AG04449 (cell line): ENCODE results near the gene PDZD8.

Experiments
- CTCF ChIA-PET: fragments of 350-600 bp; formaldehyde crosslinking; extraction: SDS; loops from one replicate; lab custom pipeline; 2021; ENCODE audit warnings: antibody characterized with exemption; lab: Yijun Ruan, JAX
- POLR2A ChIA-PET: fragments of 400-600, 350-600 bp; formaldehyde crosslinking; extraction: SDS; loops from one replicate; lab custom pipeline; 2020; ENCODE audit warnings: antibody characterized with exemption, inconsistent platforms; lab: Yijun Ruan, JAX
- DNase-seq: peaks from one replicate; pipeline ENCODE4 v3.0.0-alpha.2; 2010; ENCODE audit warnings: low read depth, low spot score
- H3K4me3 ChIP-seq: 2 replicates; pipeline ENCODE4 v1.5.1; 2011; ENCODE audit warnings: low read depth, mild to moderate bottlenecking, control low read depth, low read length
- TF ChIP-seq, protein P1 (sequence below): IDR thresholded peaks from one replicate; pipeline ENCODE4 v1.5.1; 2011; ENCODE audit warnings: mild to moderate bottlenecking, moderate library complexity, low read length, control low read depth, inconsistent platforms; ENCODE audit not compliant: insufficient read depth; ENCODE audit errors: missing control alignments

PDZD8 gene

GRCh38 chr10:117275121-117275520 is 100.1 kb downstream of the PDZD8 start:
- no peak for DNase-seq
- H3K4me3 ChIP-seq = no peak overlapping the region
- ChIA-PET POLR2A (no interaction called here), CTCF (interaction anchor here (0.8 to 1.4 kb wide), 2 partner anchors 44 to 163 kb away, joined by 3 to 7 read pairs; no protein-coding TSS in a partner anchor)
- TF ChIP-seq, protein P1, sequence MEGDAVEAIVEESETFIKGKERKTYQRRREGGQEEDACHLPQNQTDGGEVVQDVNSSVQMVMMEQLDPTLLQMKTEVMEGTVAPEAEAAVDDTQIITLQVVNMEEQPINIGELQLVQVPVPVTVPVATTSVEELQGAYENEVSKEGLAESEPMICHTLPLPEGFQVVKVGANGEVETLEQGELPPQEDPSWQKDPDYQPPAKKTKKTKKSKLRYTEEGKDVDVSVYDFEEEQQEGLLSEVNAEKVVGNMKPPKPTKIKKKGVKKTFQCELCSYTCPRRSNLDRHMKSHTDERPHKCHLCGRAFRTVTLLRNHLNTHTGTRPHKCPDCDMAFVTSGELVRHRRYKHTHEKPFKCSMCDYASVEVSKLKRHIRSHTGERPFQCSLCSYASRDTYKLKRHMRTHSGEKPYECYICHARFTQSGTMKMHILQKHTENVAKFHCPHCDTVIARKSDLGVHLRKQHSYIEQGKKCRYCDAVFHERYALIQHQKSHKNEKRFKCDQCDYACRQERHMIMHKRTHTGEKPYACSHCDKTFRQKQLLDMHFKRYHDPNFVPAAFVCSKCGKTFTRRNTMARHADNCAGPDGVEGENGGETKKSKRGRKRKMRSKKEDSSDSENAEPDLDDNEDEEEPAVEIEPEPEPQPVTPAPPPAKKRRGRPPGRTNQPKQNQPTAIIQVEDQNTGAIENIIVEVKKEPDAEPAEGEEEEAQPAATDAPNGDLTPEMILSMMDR = no peak

GRCh38 chr10:117274509-117274908 is 100.7 kb downstream of the PDZD8 start:
- TF ChIP-seq, protein P1 = no peak
- no peak for DNase-seq
- ChIA-PET CTCF (interaction anchor here (1.4 kb wide), 1 partner anchor 45 kb away, joined by 7 read pairs; no protein-coding TSS in a partner anchor), POLR2A (no interaction called here)
- no peak overlapping the region for H3K4me3 ChIP-seq

GRCh38 chr10:117273980-117274379 is 101.3 kb downstream of the PDZD8 start:
- TF ChIP-seq, protein P1 = no peak
- POLR2A ChIA-PET = no interaction called here
- CTCF ChIA-PET = interaction anchor here (1.3 kb wide), 1 partner anchor 57 kb away, joined by 6 read pairs; no protein-coding TSS in a partner anchor
- no peak overlapping the region for H3K4me3 ChIP-seq
- no peak for DNase-seq

GRCh38 chr10:117272195-117273076 is 102.8 kb downstream of the PDZD8 start:
- POLR2A ChIA-PET = no interaction called here
- H3K4me3 ChIP-seq = no peak overlapping the region
- DNase-seq = no peak
- TF ChIP-seq, protein P1 = no peak
- CTCF ChIA-PET = interaction anchor here (0.9 to 1.3 kb wide), 3 partner anchors 10 to 56 kb away, joined by 3 to 6 read pairs (median 3); no protein-coding TSS in a partner anchor

GRCh38 chr10:117271427-117271826 is 103.8 kb downstream of the PDZD8 start:
- DNase-seq = no peak
- no peak overlapping the region for H3K4me3 ChIP-seq
- TF ChIP-seq, protein P1 = no peak
- ChIA-PET CTCF (interaction anchor here (0.6 to 0.9 kb wide), 2 partner anchors 47 to 49 kb away, joined by 3 read pairs; no protein-coding TSS in a partner anchor), POLR2A (no interaction called here)

- no peak overlapping the region for H3K4me3 ChIP-seq
- CTCF ChIA-PET = no interaction called here
- DNase-seq = no peak
- TF ChIP-seq, protein P1 = no peak
- POLR2A ChIA-PET = no interaction called here
Observed at GRCh38 chr10:117268907-117269306, 106.3 kb downstream of the PDZD8 start.
